ENCODE data around the gene DXO. TPM values are rescaled to one million over a fixed set of nuclear protein-coding genes. Genes with fewer than 3 reads are reported as not detected.
A peak's percentile ranks its signal among the peaks of the same experiment; 100 is the strongest.

DXO gene
- total and polyA plus RNA-seq, 8 donors = 8.2 to 39.7 (median 11.5) TPM

- no peaks in the 10 kb centered on the region for H3K9me3 ChIP-seq
- peak overlapping the region; percentile 66 to 89 (median 84) for H3K4me3 ChIP-seq
- peaks cover 0 to 9% (median 5%) of the 10 kb centered on the region in 3 donors for H3K4me1 ChIP-seq
- FAIRE-seq (no peak), DNase-seq (peak in 3 of 6 donors; percentile 23 to 75 (median 49)), ATAC-seq (peak; percentile 4 to 37 (median 10))
- H3K27ac ChIP-seq = peak overlapping the region; percentile 86 to 97 (median 96)
- no peaks in the 10 kb centered on the region for H3K27me3 ChIP-seq
- H3K36me3 ChIP-seq = peaks cover 0 to 17% (median 0%) of the 10 kb centered on the region in 3 donors
- intact Hi-C loops (cut with DNase I) = no loop called here
- TF ChIP-seq CTCF (IDR thresholded peaks at IDR 0.05) = no peak
- 11 to 13% methylated on average over 29 of the region's 29 CpGs for WGBS, 2 donors
Measured at GRCh38 chr6:31971279-31971992, 502 bp downstream of the DXO start.

GRCh38 chr6:31970604-31971271 lies 1.2 kb downstream of the DXO start:
- H3K36me3 ChIP-seq = peaks cover 0 to 19% (median 3%) of the 10 kb centered on the region in 3 donors
- DNase-seq = peak in 5 of 6 donors; percentile 58 to 86 (median 64)

GRCh38 chr6:31969712-31970603 lies 2.0 kb downstream of the DXO start:
- H3K36me3 ChIP-seq = peaks cover 0 to 25% (median 7%) of the 10 kb centered on the region in 3 donors
- H3K4me3 ChIP-seq = peak overlapping the region in 2 of 4 donors; percentile 87 to 89
- ATAC-seq = no peak
- intact Hi-C loops (cut with DNase I) = no loop called here
- TF ChIP-seq CTCF (IDR thresholded peaks at IDR 0.05) = no peak
- H3K4me1 ChIP-seq = peaks cover 0 to 9% (median 5%) of the 10 kb centered on the region in 3 donors
- no peaks in the 10 kb centered on the region for H3K9me3 ChIP-seq
- DNase-seq = no peak
- peak overlapping the region in 2 of 4 donors; percentile 94 to 97 for H3K27ac ChIP-seq
- FAIRE-seq = no peak
- no peaks in the 10 kb centered on the region for H3K27me3 ChIP-seq
- WGBS, 2 donors = 62 to 73% methylated on average over 17 of the region's 17 CpGs

More at GRCh38 chr6:31970604-31971271, 1.2 kb downstream of the DXO start:
- Histone ChIP-seq H3K9me3 (no peaks in the 10 kb centered on the region), H3K27me3 (no peaks in the 10 kb centered on the region), H3K4me1 (peaks cover 0 to 9% (median 5%) of the 10 kb centered on the region in 3 donors), H3K4me3 (peak overlapping the region in 3 of 4 donors; percentile 66 to 89 (median 87)), H3K27ac (peak overlapping the region; percentile 86 to 97 (median 96))
- intact Hi-C loops (cut with DNase I) = no loop called here
- ATAC-seq = peak; percentile 5 to 26 (median 19)
- TF ChIP-seq CTCF (IDR thresholded peaks at IDR 0.05) = no peak
- no peak for FAIRE-seq
- WGBS, 2 donors = 29 to 37% methylated on average over 18 of the region's 18 CpGs

- DNase-seq (peak in 1 of 6 donors; percentile 65), ATAC-seq (no peak)
Measured at GRCh38 chr6:31968791-31969711, 2.9 kb downstream of the DXO start.

More at GRCh38 chr6:31968791-31969711, 2.9 kb downstream of the DXO start:
- no peaks in the 10 kb centered on the region for H3K9me3 ChIP-seq
- no peak for FAIRE-seq
- peaks cover 0 to 35% (median 7%) of the 10 kb centered on the region in 3 donors for H3K36me3 ChIP-seq
- WGBS, 2 donors = 87 to 88% methylated on average over 23 of the region's 23 CpGs
- no peak for TF ChIP-seq CTCF (IDR thresholded peaks at IDR 0.05)
- H3K27me3 ChIP-seq = no peaks in the 10 kb centered on the region
- intact Hi-C loops (cut with DNase I) = no loop called here
- H3K4me3 ChIP-seq = no peak overlapping the region
- peaks cover 0 to 9% (median 5%) of the 10 kb centered on the region in 3 donors for H3K4me1 ChIP-seq
- H3K27ac ChIP-seq = no peak overlapping the region
